NT2/D1 (cell line): ENCODE data around the gene PCGF5.

ENCODE experiments used
- SUZ12 ChIP-seq: IDR thresholded peaks from 2 replicates; pipeline ENCODE4 v1.6.1; 2011; ENCODE audit not compliant: insufficient read length, insufficient read depth; ENCODE audit errors: extremely low read depth
- YY1 ChIP-seq: IDR thresholded peaks from 2 replicates; pipeline ENCODE4 v1.6.1; 2011; ENCODE audit not compliant: insufficient read length, insufficient read depth
- ZNF274 ChIP-seq: IDR thresholded peaks from 2 replicates; pipeline ENCODE4 v1.6.1; 2011; ENCODE audit warnings: mild to moderate bottlenecking, low read depth, low read length

- TF ChIP-seq ZNF274 (no peak), SUZ12 (no peak), YY1 (no peak)
These were observed 32.8 kb downstream of the PCGF5 start for GRCh38 chr10:91253300-91253699.
